Muscle of arm (tissue), 12 donors: ENCODE results near the gene ARHGEF28. TPM values are rescaled to one million over a fixed set of nuclear protein-coding genes. Genes with fewer than 3 reads are reported as not detected.

Source experiments
- DNase-seq: peaks from one replicate; pipeline ENCODE4 v3.0.0-alpha.2; 2013
- polyA plus RNA-seq, 12 donors: library from polyadenylated mRNA; unstranded; fragments of 120-200 nt; gene quantifications; one replicate each; pipeline ENCODE4 v1.2.1, GENCODE V29; 2013; ENCODE audit not compliant: insufficient read length in 12 of 12

Gene ARHGEF28
- polyA plus RNA-seq, 12 donors = 2.0 to 13.4 (median 4.1) TPM; not detected in 1

DNA sequence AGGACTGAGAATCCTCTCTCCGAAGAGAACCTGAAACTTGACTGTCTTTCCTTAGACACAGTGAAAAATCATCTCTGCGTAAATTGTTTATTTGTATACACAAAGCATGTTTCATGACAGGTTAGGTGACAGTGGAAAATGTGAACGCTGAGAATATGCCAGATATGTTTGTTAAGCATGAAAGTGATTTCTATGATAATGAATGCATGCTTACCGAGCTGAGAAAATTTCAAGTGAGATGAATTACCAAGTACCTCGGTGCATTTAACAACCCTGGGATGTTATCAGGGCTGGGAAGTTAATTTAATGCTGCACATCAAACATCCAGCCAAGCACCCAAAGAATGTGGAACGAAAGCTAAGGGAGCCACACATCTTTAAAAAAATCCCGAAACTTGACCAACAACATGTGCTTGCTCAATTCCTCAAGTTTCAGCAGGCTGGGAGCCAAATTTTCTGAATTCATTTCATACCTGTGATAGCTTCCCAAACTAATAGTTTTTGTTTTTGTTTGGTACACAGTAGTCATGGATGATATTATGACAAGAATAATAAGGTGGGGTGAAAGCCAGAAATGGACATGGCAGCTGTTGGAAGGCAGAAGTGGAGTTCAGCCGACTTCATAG lies 336.9 kb downstream of the ARHGEF28 start:
- no peak for DNase-seq

DNA sequence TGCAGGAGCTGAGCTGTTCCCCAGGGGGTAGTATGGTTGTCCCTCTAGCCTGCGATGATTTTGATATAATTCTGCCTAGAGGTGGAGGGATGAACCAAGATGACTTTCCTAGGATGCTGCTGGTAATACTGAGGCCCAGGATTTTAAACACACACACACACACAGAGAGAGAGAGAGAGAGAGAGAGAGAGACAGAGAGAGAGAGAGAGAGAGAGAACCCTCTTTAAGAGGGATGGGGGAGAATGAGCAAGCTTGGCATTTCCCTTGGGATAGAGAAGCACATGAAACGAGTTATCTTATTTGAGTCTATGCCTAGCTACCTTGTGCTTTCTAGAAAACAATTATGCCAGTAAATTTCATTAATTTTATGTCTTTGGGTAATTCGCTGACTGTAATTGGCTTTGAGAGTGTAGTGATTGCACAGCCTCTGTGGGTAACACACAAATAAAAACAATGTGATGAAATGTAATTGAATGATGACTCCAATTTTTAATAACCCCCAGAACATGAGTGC lies 338.4 kb downstream of the ARHGEF28 start:
- DNase-seq = no peak

DNA sequence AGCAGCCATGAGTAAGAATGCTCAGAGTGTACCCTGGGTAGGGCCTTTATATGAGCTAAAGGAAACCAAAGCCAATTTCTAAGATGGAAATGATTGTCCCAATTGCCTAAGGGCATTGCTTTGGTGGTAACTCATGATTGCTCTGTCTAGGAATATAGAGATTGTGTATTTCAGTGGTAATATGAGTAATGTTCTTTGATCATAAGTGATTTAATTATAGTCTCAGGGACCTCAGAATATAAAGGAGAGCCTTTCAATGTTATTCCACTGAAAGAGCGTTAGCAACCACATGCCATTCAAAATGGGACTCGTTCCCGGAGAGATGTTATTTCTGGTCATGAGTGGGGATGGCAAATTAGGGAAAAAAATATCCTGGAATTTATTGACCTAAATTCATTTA lies 340.5 kb downstream of the ARHGEF28 start:
- DNase-seq = no peak

DNA sequence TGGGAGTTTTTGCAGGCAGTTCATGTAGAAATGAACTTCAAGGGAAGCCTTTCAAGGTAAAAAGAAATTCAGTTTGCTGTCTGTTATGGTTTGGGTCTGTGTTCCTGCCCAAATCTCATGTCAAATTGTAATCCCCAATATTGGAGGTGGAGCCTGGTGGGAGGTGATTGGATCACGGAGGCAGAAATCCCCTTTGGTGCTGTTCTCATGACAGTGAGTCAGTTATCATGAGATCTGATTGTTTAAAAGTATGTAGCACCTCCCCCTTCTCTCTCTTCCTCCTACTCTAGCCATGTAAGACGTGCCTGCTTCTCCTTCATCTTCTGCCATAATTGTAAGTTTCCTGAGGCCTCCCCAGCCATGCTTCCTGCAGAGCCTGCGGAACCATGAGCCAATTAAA lies 341.4 kb downstream of the ARHGEF28 start:
- DNase-seq = no peak

DNA sequence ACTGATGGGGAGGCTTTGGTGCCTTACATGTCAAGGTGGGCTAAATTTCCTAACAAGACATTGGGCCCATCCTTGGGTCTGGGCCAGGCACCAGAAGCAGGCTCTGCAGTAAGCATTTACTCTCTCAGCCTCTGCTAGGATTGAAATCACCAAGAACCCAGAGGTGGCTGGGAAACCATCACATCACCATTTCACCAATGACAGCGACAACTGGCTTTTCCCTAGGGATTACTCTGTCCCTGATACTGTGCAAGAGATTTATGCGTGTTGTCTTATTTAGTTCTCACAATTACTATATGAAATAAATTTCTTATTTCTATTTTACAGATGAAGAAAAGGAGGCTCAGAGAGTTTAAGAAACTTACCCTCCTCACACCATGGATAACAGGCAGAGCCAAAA lies 342.2 kb downstream of the ARHGEF28 start:
- no peak for DNase-seq

DNA sequence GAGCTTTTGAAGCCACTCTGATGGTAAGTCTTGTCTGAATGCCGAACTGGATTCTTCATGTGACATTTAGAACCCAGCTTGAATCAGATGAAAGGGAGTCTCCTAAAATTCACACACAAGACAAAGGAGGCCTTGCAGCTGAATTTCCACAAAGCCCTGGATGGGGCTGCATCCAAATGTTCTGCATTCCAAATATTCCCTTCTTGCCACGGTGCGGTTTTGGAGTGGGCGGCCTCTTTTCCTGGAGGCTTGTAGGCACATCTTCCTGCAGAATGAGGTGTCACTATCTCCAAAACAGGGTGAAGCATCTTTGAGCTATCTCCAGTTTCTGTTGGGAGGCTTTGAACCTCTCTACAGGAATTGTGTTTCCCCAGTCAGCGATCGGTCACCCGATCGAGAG lies 342.7 kb downstream of the ARHGEF28 start:
- DNase-seq = no peak

DNA sequence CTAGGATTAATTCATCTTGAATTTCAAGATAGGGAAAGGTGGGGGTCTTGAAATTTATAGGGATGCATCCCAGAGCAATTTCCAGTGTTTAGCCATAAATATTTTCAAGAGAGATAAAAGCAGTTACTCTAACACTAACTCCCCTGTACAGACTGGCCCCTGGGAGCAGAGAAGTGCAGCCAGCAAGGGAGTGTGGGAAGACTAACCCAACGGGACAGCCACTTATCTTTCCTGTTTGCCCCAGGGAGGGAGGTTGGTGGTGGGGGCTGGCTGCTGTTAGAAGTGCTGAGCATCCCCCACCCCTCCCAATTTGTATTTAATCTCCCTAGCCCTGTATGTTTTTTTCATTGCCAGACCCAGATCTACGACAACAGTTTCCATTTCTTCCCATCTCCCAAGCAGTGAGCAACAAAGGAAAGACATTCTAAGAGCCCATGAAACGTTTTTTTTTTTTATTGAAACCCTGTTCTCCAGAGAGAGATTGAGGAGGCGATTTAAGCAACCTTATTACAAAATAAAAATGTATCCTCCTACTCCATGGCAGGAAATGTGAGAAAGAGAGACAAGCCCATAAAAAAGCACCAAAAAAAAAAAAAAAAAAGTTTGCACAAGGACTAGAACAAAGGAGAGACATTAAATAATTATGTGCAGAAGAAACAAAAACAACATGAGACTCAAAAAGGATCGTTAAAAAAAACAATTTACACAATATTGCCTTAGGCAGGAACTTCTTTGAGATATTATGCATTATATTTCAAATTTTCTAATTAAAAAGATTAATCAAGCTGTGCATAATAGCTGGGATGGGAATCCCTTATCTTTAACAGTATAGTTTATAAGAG lies 343.4 kb downstream of the ARHGEF28 start:
- DNase-seq = no peak

DNA sequence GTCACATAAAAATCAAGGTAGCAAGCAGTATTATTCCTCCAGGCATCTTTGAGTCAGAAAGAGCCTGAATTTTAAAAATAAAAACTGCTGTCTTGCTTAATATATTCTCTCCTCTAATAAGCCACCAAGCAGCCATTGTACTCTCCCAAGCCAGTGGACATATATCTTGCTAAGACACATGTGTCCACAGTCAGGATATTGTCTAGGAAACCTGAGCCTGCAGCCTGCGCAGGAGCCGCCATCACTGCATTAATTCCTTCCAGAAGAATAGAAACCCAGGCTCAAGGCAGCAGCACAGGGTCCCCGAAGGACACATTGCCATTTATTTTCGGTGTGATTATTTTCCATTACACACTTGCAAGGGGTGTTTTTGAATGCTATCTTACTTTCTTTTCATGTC lies 345.3 kb downstream of the ARHGEF28 start:
- no peak for DNase-seq

DNA sequence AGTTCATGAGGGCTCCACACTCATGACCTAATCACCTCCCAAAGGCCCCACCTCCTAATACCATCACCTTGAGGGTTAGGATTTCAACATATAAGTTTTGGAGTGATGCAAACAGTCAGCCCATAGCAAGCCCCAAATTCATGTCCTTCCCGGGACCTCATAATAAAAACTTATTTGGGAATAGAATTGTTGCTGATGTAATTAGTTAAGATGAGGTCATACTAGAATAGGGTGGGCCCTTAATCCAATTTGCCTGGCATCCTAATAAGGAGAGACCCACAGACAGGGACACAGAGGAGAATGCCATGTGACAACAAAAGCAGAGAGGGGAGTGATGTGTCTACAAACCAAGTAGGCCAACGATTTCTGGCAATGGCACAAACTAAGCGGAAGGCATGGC lies 347.1 kb downstream of the ARHGEF28 start:
- DNase-seq = no peak

DNA sequence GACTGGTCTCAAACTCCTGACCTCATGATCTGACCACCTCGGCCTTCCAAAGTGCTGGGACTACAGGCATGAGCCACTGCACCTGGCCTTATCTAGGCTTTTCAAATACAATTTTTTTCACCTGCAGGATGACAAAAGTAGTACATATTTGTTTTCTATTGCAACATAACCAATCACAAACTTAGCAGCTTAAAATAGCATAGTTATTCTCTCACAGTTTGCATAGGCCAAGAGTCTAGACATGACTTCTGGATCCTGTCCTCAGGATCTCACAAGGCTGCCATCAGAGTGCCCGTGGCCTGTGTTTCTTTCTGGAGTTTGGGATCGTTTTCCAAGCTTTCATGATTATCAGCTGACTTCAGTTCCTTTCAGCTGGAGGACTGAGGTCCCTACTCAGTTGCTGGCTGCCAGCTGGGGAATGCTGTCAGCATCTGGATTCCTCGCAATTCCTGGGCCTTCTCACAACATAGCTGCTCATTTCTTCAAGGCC lies 348.9 kb downstream of the ARHGEF28 start:
- no peak for DNase-seq

DNA sequence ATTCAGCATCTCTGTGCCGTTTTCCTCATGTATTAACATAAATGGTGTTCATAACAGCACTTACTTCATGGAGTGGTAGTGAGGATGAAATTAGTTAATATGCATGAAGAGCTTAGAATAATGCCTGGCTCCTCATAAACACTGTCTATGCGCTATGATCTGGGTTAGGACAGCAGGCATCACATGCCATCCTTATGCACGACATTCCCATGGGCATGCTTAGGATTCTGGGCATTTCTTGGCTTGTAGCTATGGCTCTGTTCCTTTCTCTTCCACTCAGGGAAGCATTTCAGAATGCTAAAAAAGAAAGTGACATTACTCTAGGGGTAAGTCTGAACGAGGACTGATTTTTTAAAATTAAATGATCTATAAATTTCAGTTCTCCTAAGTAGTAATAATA lies 349.8 kb downstream of the ARHGEF28 start:
- DNase-seq = no peak

DNA sequence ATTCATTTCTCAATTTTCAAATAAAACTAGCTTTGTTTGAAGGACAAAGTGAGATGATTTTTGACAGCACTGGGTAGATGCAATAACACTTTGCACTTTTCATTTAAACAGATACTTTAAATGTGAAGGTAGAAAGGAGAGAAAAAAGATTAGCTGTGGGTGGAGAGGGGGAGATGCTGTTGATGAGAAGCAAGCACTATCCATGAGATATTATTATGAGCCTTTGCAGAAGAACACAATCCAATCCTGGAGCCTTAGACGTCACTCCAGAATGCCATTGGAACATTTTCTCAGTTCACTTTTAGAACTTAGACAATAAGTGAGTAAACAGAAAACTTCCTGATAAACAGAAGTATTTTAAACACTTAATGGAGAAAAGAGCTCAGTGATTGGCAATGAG lies 351.1 kb downstream of the ARHGEF28 start:
- no peak for DNase-seq

DNA sequence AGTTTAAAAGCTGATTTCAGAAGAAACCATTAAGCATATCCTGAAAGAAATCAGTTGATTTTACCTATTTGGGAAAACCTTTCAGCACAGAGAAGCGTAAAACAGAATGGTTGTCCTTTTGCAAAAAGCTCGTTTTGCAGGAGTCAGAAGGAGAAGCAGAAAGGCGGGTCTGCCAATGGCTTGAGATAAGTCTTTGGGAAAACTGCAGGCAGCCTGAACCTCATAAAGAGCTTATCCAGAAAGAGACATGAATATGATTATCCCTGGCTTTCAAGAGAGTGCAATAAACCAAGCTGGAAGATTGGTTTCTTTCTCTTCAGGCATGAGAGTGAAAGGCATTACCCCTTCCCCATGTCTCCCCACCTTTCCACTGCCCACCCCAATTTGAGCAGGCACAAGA lies 353.3 kb downstream of the ARHGEF28 start:
- no peak for DNase-seq

DNA sequence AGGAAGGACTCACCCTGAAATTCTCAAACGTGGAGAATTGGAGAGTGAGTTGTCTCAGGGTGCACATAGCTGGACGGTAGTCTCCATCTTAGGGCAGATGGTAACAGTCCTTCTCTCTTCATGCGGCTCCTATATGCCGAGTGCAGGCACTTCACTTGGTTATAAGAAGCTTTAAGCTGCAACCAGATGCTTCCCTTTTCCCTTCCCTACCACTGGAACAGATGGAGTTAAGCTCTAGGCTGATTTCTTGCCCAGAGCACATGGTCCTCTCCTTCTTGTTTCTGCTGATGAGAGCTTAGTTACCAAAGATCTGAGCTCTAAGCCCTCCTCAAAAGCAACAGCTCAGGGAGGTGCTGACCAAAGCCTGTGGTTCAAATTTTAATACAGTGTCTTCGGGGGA lies 355.7 kb downstream of the ARHGEF28 start:
- DNase-seq = no peak

DNA sequence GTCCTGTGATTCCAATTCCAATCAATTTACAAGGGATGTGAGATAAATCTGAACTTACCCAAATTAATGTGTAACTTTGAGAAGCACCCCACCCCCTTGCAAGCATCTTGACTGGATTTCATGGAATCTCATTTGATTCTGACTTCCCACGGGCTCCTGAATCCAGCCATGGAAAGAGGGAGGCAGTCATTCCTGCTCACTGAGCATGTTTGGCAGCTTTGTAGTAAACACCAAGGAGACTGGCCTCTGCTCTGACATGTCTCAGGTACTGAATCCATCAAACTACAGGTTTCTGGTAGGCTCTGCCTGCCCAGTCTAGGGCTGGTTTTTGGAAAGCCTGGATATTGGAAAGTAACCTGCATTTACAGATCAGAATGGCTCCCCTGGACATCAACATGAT lies 357.6 kb downstream of the ARHGEF28 start:
- no peak for DNase-seq

DNA sequence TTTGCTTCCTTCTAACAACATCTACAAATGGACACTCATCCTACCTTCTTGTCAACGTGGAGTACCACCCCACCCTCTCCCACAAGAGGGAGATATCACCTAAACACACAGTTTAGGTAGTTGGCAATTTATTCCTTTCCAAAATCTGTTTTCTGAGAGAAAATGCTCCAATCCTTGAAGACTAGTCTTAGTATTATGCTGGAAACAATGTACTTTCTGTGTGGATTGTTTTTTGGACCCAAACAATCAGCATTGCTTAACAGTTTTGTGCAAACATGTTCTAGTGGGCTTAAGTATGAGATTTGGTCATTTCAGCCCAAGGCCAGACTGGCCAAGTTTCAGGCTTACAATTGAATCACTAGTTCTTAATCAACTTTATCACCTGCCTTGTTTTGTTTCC lies 359.1 kb downstream of the ARHGEF28 start:
- DNase-seq = no peak

DNA sequence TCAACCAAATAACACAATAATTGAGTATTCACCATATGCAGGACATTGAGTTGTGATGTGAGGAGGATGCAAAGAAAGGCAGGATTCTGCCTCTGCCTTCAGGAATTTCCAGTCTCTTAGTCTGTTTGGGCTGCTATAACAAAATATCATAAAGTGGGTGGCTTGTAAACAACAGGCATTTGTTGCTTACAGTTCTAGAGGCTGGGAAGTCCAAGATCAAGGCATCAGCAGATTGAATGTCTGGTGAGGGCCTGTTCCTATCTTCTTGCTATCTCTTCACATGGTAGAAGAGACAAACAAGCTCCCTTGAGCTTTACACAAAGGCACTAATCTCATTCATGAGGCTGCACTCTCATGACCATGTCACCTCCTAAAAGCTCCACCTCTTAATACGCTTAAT lies 360.7 kb downstream of the ARHGEF28 start:
- no peak for DNase-seq

DNA sequence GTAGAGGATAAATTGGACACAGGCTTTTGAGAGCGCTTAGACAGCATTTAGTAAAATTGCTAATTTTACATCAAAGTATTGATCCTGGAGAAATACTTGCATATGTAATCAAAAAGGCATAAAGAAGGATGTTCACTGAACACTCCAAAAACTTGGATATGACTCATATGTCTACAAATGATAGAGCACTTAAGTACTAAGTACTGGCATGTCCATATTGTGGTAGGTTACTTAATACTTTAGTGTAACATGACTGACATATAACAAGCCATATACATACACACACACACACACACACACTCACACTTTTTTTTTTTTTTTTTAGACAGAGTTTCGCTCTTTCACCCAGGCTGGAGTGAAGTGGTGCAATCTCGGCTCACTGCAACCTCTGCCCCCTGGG lies 361.9 kb downstream of the ARHGEF28 start:
- DNase-seq = no peak

DNA sequence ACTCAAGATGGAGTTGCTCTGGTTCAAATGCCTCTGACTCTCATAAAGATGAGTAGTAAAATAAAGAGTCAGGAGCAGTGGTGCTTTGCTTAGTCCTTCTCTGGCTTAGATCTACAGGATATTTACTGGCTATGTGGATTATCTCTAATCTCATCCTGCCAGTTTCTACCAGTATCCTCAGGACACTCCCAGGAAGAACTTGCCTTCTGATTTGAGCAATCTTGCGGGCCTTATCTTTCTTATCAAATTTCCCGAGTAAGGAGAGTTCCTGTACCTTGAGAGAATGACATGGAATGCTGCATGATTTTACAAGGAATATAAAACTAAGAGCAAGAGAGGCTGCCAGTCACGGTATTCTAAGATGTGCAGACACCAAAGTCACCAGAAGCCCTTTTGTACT lies 364.0 kb downstream of the ARHGEF28 start:
- no peak for DNase-seq
